Endometrial microvascular endothelial cells (primary cell): ENCODE data around the gene TENM4. TPM values are rescaled to one million over a fixed set of nuclear protein-coding genes. Genes with fewer than 3 reads are reported as not detected.

Experiments used
- in situ Hi-C: cut with HindIII; loops from 2 replicates; pipeline ENCODE4 v1.10.0; 2017; ENCODE audit warnings: low sequenced_read_pairs, low pct_unique_long_range_greater_than_20kb; ENCODE audit errors: inconsistent ontology term
- total RNA-seq: library from RNA; depleted of rRNA; stranded (reverse); fragments of >200 nt; gene quantifications from one replicate; pipeline ENCODE4 v1.2.3, GENCODE V29; 2015; ENCODE audit errors: inconsistent ontology term

TENM4 gene
- total RNA-seq, 1 donor from 2014 or later = 1.4 TPM

DNA sequence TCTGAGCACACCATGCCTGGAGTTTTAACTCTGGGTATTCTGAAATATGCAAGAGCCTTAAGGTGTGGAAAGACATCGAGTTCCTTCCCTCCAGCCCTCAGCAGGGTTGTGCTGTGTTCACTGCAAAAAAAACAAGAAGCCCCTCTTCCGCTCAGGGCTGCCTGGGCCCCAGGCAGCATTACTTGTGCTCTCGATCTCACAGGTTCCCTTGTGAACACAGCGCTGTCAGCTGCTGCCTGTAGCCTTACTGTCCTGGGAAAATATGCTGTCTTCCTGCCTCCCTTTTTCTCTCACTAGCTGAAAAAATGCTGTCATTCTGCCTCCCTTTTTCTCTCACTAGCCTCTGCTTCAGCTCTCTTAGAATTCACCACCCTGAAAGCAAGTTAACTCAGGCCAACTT, 15.7 kb upstream of the TENM4 start:
- in situ Hi-C loops = no loop called here

DNA sequence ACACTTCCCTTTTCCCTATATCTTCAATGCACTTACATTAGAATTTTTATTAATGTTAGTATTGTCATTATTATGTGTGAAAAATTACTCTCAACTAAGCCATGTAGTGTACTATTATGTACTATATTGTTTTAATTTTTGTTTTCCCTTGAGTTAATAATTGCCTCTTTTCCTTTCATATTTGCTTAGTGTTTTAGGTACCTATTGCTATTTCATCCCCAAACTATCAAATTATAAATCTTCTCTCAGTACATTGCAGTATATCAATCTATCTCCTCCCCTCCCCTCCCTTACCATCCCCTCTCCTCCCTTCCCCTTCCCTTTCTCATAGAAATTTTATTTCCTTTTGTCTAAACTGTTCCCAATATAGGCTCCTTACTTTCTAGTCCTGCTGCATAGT, 12.8 kb upstream of the TENM4 start:
- in situ Hi-C loops = no loop called here

DNA sequence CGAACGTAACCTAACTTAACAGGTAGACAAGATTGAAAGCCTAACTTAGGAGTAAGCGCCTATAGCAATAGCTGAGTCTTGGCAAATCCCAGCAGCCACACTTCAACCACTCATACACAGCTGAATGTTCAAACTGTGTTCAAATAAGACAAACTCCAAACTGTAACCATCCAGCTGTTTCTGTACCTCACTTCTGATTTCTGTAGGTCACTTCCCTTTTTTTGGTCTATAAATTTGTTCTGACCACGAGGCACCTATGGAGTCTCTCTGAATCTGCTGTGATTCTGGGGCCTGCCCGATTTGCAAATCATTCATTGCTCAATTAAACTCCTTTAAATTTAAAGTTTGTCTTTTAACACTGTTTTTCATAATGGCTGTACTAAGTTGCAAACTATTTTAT, 8.2 kb upstream of the TENM4 start:
- in situ Hi-C loops = no loop called here

DNA sequence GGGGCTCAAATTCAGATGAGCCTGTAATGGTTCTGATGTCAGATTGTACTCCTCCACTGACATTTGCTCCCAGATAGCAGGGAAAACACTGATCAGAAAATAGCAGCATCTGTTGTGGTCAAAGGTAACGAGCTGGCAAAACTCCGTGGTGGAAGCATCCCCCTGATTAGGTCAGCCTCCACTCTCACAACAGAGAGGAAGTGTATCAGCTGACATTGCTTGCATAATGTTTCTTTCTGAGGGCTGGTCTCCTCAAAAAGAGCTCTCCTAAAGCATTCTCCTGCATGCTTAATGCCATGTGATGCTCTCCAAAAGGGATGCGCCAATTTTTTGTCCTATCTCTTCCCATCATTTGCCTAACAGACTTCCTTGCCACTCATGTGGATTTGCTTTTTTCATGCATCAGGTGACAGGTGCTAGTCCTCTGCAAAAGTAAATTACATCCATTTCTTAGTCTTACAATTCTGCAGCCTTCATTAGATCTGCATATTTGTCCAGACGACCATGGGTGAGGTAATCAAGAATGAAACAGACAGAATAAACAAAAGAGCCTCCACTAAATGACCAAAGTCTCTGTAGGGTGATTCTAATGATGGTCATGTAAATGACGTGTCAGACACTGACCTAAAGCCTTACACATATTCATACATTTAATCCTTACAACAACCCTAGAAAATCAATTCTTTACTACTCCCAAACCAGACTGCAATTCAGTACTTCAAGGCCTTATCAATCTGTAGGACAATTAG, 6.4 kb upstream of the TENM4 start:
- in situ Hi-C loops = no loop called here

DNA sequence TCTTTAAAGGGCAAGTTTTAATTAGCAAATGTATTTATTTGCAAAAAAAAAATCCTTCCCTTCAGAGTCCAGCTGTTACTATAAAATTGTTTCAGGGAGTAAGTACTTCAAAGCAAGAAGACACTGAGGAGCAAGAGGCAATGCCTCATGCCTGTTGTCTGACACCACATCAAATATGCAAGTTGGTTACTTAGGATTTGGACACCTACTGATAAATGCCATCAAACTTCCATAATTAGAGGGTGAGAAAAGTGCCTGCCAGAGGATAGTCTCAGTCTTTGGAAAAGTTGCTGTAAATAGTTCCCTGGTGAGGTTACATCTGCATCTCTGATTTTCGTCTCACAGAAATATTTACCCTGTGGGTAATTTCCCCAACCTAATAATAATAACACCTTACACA, 4.1 kb upstream of the TENM4 start:
- in situ Hi-C loops = no loop called here

DNA sequence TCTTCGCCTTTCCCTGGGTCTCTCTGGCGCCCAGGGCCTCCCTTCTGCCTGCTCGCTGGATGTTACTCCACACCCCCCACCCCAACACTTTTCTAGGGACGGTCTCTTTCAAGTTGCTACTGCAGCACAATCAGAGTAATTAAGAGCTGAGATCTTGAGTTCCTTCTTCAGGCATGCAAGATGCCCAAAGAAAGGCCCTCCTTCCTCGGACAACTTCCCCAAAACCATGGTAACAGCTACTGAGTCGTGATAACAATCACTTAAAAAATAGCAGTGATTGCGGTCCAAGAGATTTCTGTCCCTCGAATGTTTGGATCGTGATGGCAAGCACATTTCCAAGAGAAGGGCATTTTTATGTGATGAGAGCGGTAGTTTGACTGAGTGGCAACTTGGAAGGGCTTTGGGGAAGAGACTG, 638 bp upstream of the TENM4 start:
- in situ Hi-C loops = no loop called here

GRCh38 chr11:79439886-79440570, 802 bp downstream of the TENM4 start:
- in situ Hi-C loops = no loop called here

DNA sequence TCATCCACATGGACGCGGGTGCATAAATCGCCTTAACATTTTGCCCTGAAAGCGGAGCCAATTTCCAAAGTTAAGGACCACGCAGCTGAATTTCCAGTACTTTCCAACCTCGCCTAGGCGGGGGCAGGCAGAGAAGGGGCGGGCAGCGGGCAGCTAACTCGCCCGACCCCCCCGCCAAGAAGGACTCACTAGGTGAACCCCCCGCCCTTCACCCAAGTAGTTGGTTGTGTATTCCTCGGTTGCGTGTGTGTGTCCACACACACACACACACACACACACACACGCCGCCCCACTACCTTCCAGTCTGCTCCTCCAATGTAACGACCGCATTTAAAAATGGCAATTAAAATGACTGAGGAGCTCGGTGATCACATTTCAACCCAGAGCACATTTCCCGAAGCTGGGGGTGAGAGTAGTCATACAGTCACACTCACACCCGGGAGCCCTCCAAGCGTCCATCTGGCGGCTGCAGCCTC, 1.4 kb downstream of the TENM4 start:
- in situ Hi-C loops = no loop called here

GRCh38 chr11:79438631-79439409, 2.0 kb downstream of the TENM4 start:
- in situ Hi-C loops = no loop called here

GRCh38 chr11:79437981-79438630, 2.7 kb downstream of the TENM4 start:
- in situ Hi-C loops = no loop called here

GRCh38 chr11:79437278-79437980, 3.4 kb downstream of the TENM4 start:
- in situ Hi-C loops = no loop called here

DNA sequence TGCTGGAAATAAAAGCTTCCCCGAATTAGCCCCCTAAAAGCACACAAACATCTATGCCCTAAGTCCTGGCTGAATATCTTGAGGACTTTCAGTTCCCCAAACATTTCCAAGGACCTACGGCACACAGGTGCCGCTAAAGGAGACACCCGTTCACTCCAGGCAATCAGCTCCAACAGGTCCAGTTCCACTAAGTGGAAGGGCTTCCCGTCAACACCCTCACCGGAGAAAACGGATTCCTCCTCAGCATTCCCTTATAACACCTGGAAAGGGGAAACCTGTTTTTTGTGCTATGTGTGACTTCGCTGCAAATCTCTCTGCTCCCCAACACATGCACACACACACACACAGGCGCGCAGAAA, 3.9 kb downstream of the TENM4 start:
- in situ Hi-C loops = no loop called here

GRCh38 chr11:79434283-79434682, 6.5 kb downstream of the TENM4 start:
- in situ Hi-C loops = no loop called here

GRCh38 chr11:79432138-79432537, 8.7 kb downstream of the TENM4 start:
- in situ Hi-C loops = no loop called here

GRCh38 chr11:79431535-79431934, 9.3 kb downstream of the TENM4 start:
- in situ Hi-C loops = no loop called here

DNA sequence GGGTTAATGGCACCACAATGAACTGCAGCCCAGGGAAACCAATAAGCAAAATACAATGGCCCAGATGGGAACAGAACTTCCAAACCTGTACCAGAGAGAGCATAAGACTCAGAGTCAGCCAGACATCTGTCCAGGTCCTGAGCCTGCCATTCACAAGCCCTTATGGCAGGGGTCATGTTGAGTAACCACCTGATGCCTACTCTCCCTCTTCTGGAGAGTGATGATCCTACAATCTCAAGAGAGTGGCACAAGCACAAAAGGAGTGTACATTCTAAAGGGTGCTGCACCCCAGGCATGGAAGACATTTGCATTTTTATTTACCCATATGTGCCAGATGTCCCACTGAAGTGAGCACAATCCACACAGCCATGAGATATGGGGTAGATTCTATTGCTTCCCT, 10.6 kb downstream of the TENM4 start:
- in situ Hi-C loops = no loop called here

- in situ Hi-C loops = no loop called here
Observed at GRCh38 chr11:79428406-79428805, 12.4 kb downstream of the TENM4 start.

DNA sequence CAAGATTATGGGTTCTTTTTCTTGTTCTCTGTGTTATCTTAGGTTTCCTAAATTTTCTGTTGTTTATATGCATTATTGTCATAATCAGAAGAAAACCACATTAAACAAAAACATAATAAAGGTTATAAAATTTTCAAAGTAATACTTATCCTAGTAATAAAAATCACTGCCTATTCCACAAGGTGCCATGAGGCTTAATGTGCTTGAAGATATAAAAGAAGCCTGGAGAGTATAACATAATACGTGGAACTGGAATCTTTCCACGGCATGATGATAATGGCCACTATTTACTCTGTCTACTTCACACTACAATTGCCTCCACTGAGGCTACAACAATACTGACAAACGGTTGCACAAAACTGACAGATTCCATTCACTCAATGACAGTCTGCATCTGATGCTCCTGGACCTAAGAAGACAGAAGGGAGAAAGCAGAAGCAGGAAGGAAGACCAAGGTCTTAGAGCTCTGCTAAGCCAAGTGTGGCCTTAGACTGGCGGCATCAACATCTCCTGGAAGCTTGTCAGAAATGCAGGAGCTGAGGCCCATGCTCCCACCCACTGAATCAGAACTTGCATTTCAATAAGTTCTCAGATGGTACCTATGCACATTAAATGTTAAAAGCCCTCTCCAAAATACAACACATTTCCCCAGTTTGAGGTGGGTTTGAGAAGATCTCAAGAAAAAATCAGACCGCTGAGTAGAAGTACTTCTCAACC, 13.1 kb downstream of the TENM4 start:
- in situ Hi-C loops = no loop called here
